ENCODE data around the gene KRT28. TPM values are rescaled to one million over a fixed set of nuclear protein-coding genes. Genes with fewer than 3 reads are reported as not detected.

Gene KRT28
- total and polyA plus RNA-seq, 4 experiments from 2014 or later: not detected

- Histone ChIP-seq H3K27me3 (ENCODE audit: insufficient read depth, low read length) (peaks cover 6% of the 10 kb centered on the region), H3K9me3 (ENCODE audit: control insufficient read depth in 1 of 2, low read length in 2 of 2) (no peaks in the 10 kb centered on the region), H3K4me1 (ENCODE audit: insufficient read depth, low read length) (no peaks in the 10 kb centered on the region), H3K4me3 (ENCODE audit: low read length in 2 of 2) (no peak overlapping the region), H3K27ac (ENCODE audit: low read depth, low read length) (no peak overlapping the region), H3K36me3 (ENCODE audit: insufficient read depth, low read length) (no peaks in the 10 kb centered on the region)
- Mint-ChIP-seq H3K4me1 (no peaks in the 10 kb centered on the region), H3K27ac (no peak overlapping the region), H3K27me3 (peaks cover 23 to 29% of the 10 kb centered on the region in 2 donors), H3K4me3 (no peak overlapping the region), H3K36me3 (no peaks in the 10 kb centered on the region), H3K9me3 (peaks cover 0 to 43% (median 28%) of the 10 kb centered on the region in 8 donors)
- intact Hi-C loops (cut with micrococcal nuclease): no loop called here
- CTCF ChIA-PET (ENCODE audit: partially characterized antibody): no interaction called here
- POLR2A ChIA-PET (ENCODE audit: partially characterized antibody): no interaction called here
- no peak for DNase-seq
Measured at GRCh38 chr17:40765657-40766056, 34.1 kb downstream of the KRT28 start.

- Mint-ChIP-seq H3K36me3 (peaks cover 0 to 6% of the 10 kb centered on the region in 2 donors), H3K4me3 (no peak overlapping the region), H3K27me3 (peaks cover 25 to 28% of the 10 kb centered on the region in 2 donors), H3K9me3 (peaks cover 0 to 62% (median 47%) of the 10 kb centered on the region in 8 donors), H3K4me1 (no peaks in the 10 kb centered on the region), H3K27ac (no peak overlapping the region)
- H3K27me3 ChIP-seq (ENCODE audit: insufficient read depth, low read length): peaks cover 6% of the 10 kb centered on the region
- no peaks in the 10 kb centered on the region for H3K36me3 ChIP-seq (ENCODE audit: insufficient read depth, low read length)
- CTCF ChIA-PET (ENCODE audit: partially characterized antibody): no interaction called here
- no peak overlapping the region for H3K4me3 ChIP-seq (ENCODE audit: low read length in 2 of 2)
- H3K9me3 ChIP-seq (ENCODE audit: control insufficient read depth in 1 of 2, low read length in 2 of 2): no peaks in the 10 kb centered on the region
- no peaks in the 10 kb centered on the region for H3K4me1 ChIP-seq (ENCODE audit: insufficient read depth, low read length)
- no peak for DNase-seq
- intact Hi-C loops (cut with micrococcal nuclease): no loop called here
- H3K27ac ChIP-seq (ENCODE audit: low read depth, low read length): no peak overlapping the region
- POLR2A ChIA-PET (ENCODE audit: partially characterized antibody): no interaction called here
Measured at GRCh38 chr17:40763752-40764151, 36.0 kb downstream of the KRT28 start.

GRCh38 chr17:40760105-40761016, 39.4 kb downstream of the KRT28 start:
- peaks cover 0 to 6% of the 10 kb centered on the region in 2 donors for H3K36me3 Mint-ChIP-seq
- no peak overlapping the region for H3K4me3 Mint-ChIP-seq
- DNase-seq: no peak
- H3K9me3 ChIP-seq (ENCODE audit: control insufficient read depth in 1 of 2, low read length in 2 of 2): no peaks in the 10 kb centered on the region
- no peak overlapping the region for H3K4me3 ChIP-seq (ENCODE audit: low read length in 2 of 2)
- POLR2A ChIA-PET (ENCODE audit: partially characterized antibody): no interaction called here
- H3K27me3 ChIP-seq (ENCODE audit: insufficient read depth, low read length): no peaks in the 10 kb centered on the region
- H3K36me3 ChIP-seq (ENCODE audit: insufficient read depth, low read length): no peaks in the 10 kb centered on the region
- H3K27ac ChIP-seq (ENCODE audit: low read depth, low read length): no peak overlapping the region
- no peaks in the 10 kb centered on the region for H3K4me1 Mint-ChIP-seq
- H3K27ac Mint-ChIP-seq: no peak overlapping the region
- intact Hi-C loops (cut with micrococcal nuclease): no loop called here
- H3K9me3 Mint-ChIP-seq: peaks cover 3 to 74% (median 59%) of the 10 kb centered on the region in 8 donors
- H3K27me3 Mint-ChIP-seq: peaks cover 25 to 30% of the 10 kb centered on the region in 2 donors
- CTCF ChIA-PET (ENCODE audit: partially characterized antibody): no interaction called here
- no peaks in the 10 kb centered on the region for H3K4me1 ChIP-seq (ENCODE audit: insufficient read depth, low read length)

GRCh38 chr17:40755231-40755630, 44.5 kb downstream of the KRT28 start, which contains the start of gene KRT25:
Gene KRT25, minus strand, starts transcription at chr17:40755331. Its CDS starts 60 bp downstream, at chr17:40755271.
- H3K4me1 ChIP-seq (ENCODE audit: insufficient read depth, low read length): no peaks in the 10 kb centered on the region
- POLR2A ChIA-PET (ENCODE audit: partially characterized antibody): no interaction called here
- H3K36me3 ChIP-seq (ENCODE audit: insufficient read depth, low read length): no peaks in the 10 kb centered on the region
- H3K27me3 Mint-ChIP-seq: peaks cover 30 to 41% of the 10 kb centered on the region in 2 donors
- no peak within 1 kb of the TSS for H3K4me3 ChIP-seq (ENCODE audit: low read length in 2 of 2)
- no peak within 1 kb of the TSS for H3K4me3 Mint-ChIP-seq
- H3K36me3 Mint-ChIP-seq: peaks cover 0 to 6% of the 10 kb centered on the region in 2 donors
- no peaks in the 10 kb centered on the region for H3K9me3 ChIP-seq (ENCODE audit: control insufficient read depth in 1 of 2, low read length in 2 of 2)
- intact Hi-C loops (cut with micrococcal nuclease): no loop called here
- CTCF ChIA-PET (ENCODE audit: partially characterized antibody): no interaction called here
- H3K9me3 Mint-ChIP-seq: peaks cover 3 to 29% (median 25%) of the 10 kb centered on the region in 8 donors
- H3K27ac Mint-ChIP-seq: no peak within 1 kb of the TSS
- no peak within 1 kb of the TSS for H3K27ac ChIP-seq (ENCODE audit: low read depth, low read length)
- no peaks in the 10 kb centered on the region for H3K4me1 Mint-ChIP-seq
- DNase-seq: no peak
- H3K27me3 ChIP-seq (ENCODE audit: insufficient read depth, low read length): no peaks in the 10 kb centered on the region

- ChIA-PET CTCF (ENCODE audit: partially characterized antibody) (no interaction called here), POLR2A (ENCODE audit: partially characterized antibody) (no interaction called here)
- no peak overlapping the region for H3K27ac ChIP-seq (ENCODE audit: low read depth, low read length)
- no peaks in the 10 kb centered on the region for H3K36me3 ChIP-seq (ENCODE audit: insufficient read depth, low read length)
- no peaks in the 10 kb centered on the region for H3K4me1 ChIP-seq (ENCODE audit: insufficient read depth, low read length)
- Mint-ChIP-seq H3K27me3 (peaks cover 30 to 43% of the 10 kb centered on the region in 2 donors), H3K4me1 (no peaks in the 10 kb centered on the region), H3K36me3 (no peaks in the 10 kb centered on the region), H3K9me3 (peaks cover 3 to 14% (median 12%) of the 10 kb centered on the region in 8 donors), H3K27ac (no peak overlapping the region), H3K4me3 (no peak overlapping the region)
- intact Hi-C loops (cut with micrococcal nuclease): no loop called here
- no peaks in the 10 kb centered on the region for H3K9me3 ChIP-seq (ENCODE audit: control insufficient read depth in 1 of 2, low read length in 2 of 2)
- peaks cover 4% of the 10 kb centered on the region for H3K27me3 ChIP-seq (ENCODE audit: insufficient read depth, low read length)
- H3K4me3 ChIP-seq (ENCODE audit: low read length in 2 of 2): no peak overlapping the region
- no peak for DNase-seq
Measured at GRCh38 chr17:40753804-40754203, 46.0 kb downstream of the KRT28 start.

GRCh38 chr17:40751065-40751464, 48.7 kb downstream of the KRT28 start:
- CTCF ChIA-PET (ENCODE audit: partially characterized antibody): no interaction called here
- peaks cover 34 to 43% of the 10 kb centered on the region in 2 donors for H3K27me3 Mint-ChIP-seq
- no peaks in the 10 kb centered on the region for H3K36me3 ChIP-seq (ENCODE audit: insufficient read depth, low read length)

GRCh38 chr17:40750391-40750790, 49.4 kb downstream of the KRT28 start:
- Mint-ChIP-seq H3K9me3 (peaks cover 0 to 8% (median 0%) of the 10 kb centered on the region in 8 donors), H3K4me1 (no peaks in the 10 kb centered on the region), H3K27ac (no peak overlapping the region), H3K36me3 (no peaks in the 10 kb centered on the region), H3K4me3 (no peak overlapping the region), H3K27me3 (peaks cover 35 to 42% of the 10 kb centered on the region in 2 donors)
- Histone ChIP-seq H3K27me3 (ENCODE audit: insufficient read depth, low read length) (peaks cover 4% of the 10 kb centered on the region), H3K4me1 (ENCODE audit: insufficient read depth, low read length) (no peaks in the 10 kb centered on the region), H3K9me3 (ENCODE audit: control insufficient read depth in 1 of 2, low read length in 2 of 2) (no peaks in the 10 kb centered on the region), H3K27ac (ENCODE audit: low read depth, low read length) (no peak overlapping the region), H3K36me3 (ENCODE audit: insufficient read depth, low read length) (no peaks in the 10 kb centered on the region), H3K4me3 (ENCODE audit: low read length in 2 of 2) (no peak overlapping the region)
- ChIA-PET CTCF (ENCODE audit: partially characterized antibody) (no interaction called here), POLR2A (ENCODE audit: partially characterized antibody) (no interaction called here)
- intact Hi-C loops (cut with micrococcal nuclease): no loop called here
- DNase-seq: no peak

More at GRCh38 chr17:40751065-40751464, 48.7 kb downstream of the KRT28 start:
- Histone ChIP-seq H3K4me3 (ENCODE audit: low read length in 2 of 2) (no peak overlapping the region), H3K27ac (ENCODE audit: low read depth, low read length) (no peak overlapping the region), H3K27me3 (ENCODE audit: insufficient read depth, low read length) (peaks cover 4% of the 10 kb centered on the region), H3K4me1 (ENCODE audit: insufficient read depth, low read length) (no peaks in the 10 kb centered on the region), H3K9me3 (ENCODE audit: control insufficient read depth in 1 of 2, low read length in 2 of 2) (no peaks in the 10 kb centered on the region)
- intact Hi-C loops (cut with micrococcal nuclease): no loop called here
- Mint-ChIP-seq H3K4me3 (no peak overlapping the region), H3K4me1 (no peaks in the 10 kb centered on the region), H3K36me3 (no peaks in the 10 kb centered on the region), H3K27ac (no peak overlapping the region), H3K9me3 (peaks cover 0 to 8% (median 0%) of the 10 kb centered on the region in 8 donors)
- POLR2A ChIA-PET (ENCODE audit: partially characterized antibody): no interaction called here
- DNase-seq: no peak
